Measurements from ENCODE around the gene LONP1.

GRCh38 chr19:5696196-5697021 lies 23.5 kb downstream of the LONP1 start:
- TF ChIP-seq FOXK2 (IDR thresholded peaks at IDR 0.05) (no peak), SP1 (IDR thresholded peaks at IDR 0.05) (no peak), ZNF384 (IDR thresholded peaks at IDR 0.05) (no peak), BHLHE40 (IDR thresholded peaks at IDR 0.05; ENCODE audit: borderline replicate concordance) (no peak), SUZ12 (IDR thresholded peaks at IDR 0.05) (no peak), HDGF (IDR thresholded peaks at IDR 0.05; ENCODE audit: borderline replicate concordance) (no peak), ELF4 (IDR thresholded peaks at IDR 0.05) (0 out of 2 replicates have a peak, but pooled peaks have one; percentile 5)
